Measurements from ENCODE around the gene ADSS1.

GRCh38 chr14:104734051-104734587, 10.1 kb downstream of the ADSS1 start:
- TF ChIP-seq CTCF (IDR thresholded peaks at IDR 0.05; ENCODE audit: poor library complexity) (no peak), EZH2phosphoT487 (IDR thresholded peaks at IDR 0.05; ENCODE audit: low read depth, severe bottlenecking, unreplicated experiment) (no peak)

Measured in hepatocyte (in vitro differentiated cells).